ENCODE measurements around the gene FADS2.

- no peak for TF ChIP-seq CTCF (IDR thresholded peaks at IDR 0.05)
- TF ChIP-seq NFE2L1 (CRISPR knock-in tag; IDR thresholded peaks at IDR 0.05) = no peak
- TF ChIP-seq NFYB (CRISPR knock-in tag; conservative IDR thresholded peaks at IDR 0.05; ENCODE audit: low read depth) = no peak
- TF ChIP-seq E2F4 (CRISPR knock-in tag; IDR thresholded peaks at IDR 0.05; ENCODE audit: borderline replicate concordance, low read depth) = no peak
- TF ChIP-seq ZNF396 (CRISPR knock-in tag; IDR thresholded peaks at IDR 0.05; ENCODE audit: borderline replicate concordance) = no peak
- no peak for TF ChIP-seq PRRX2 (CRISPR knock-in tag; IDR thresholded peaks at IDR 0.05)
- no peak for TF ChIP-seq CREB1 (CRISPR knock-in tag; IDR thresholded peaks at IDR 0.05)
- TF ChIP-seq SMAD3 (CRISPR knock-in tag; IDR thresholded peaks at IDR 0.05; ENCODE audit: borderline replicate concordance) = no peak
- TF ChIP-seq ATF3 (CRISPR knock-in tag; conservative IDR thresholded peaks at IDR 0.05) = no peak
- TF ChIP-seq SP1 (CRISPR knock-in tag; conservative IDR thresholded peaks at IDR 0.05) = no peak
- no peak for TF ChIP-seq CREM (CRISPR knock-in tag; IDR thresholded peaks at IDR 0.05)
- TF ChIP-seq USF1 (CRISPR knock-in tag; IDR thresholded peaks at IDR 0.05) = no peak
These were observed 42.5 kb downstream of the FADS2 start for GRCh38 chr11:61870541-61871031.

Data from WTC11 (cell line).